Epithelial cell of proximal tubule (primary cell): ENCODE measurements around the gene MAPK4. TPM values are rescaled to one million over a fixed set of nuclear protein-coding genes. Genes with fewer than 3 reads are reported as not detected.

Experiments used
- DNase-seq: peaks from one replicate; pipeline ENCODE4 v3.0.0-alpha.2; 2011; ENCODE audit warnings: low read depth
- H3K4me3 ChIP-seq: 2 replicates; pipeline ENCODE4 v1.5.1; 2011; ENCODE audit warnings: low read depth, mild to moderate bottlenecking, low read length
- total RNA-seq: library from RNA; depleted of rRNA; stranded (reverse); fragments of >200 nt; gene quantifications from 2 replicates; pipeline ENCODE4 v1.2.3, GENCODE V29; 2015
- TF ChIP-seq, protein P1 (sequence below): conservative IDR thresholded peaks from 2 replicates; pipeline ENCODE4 v1.5.1; 2012; ENCODE audit warnings: low read depth, mild to moderate bottlenecking, low read length

Gene MAPK4
- total RNA-seq, 1 donor from 2014 or later = 1.3 TPM

- H3K4me3 ChIP-seq = no peak overlapping the region
- TF ChIP-seq, protein P1, sequence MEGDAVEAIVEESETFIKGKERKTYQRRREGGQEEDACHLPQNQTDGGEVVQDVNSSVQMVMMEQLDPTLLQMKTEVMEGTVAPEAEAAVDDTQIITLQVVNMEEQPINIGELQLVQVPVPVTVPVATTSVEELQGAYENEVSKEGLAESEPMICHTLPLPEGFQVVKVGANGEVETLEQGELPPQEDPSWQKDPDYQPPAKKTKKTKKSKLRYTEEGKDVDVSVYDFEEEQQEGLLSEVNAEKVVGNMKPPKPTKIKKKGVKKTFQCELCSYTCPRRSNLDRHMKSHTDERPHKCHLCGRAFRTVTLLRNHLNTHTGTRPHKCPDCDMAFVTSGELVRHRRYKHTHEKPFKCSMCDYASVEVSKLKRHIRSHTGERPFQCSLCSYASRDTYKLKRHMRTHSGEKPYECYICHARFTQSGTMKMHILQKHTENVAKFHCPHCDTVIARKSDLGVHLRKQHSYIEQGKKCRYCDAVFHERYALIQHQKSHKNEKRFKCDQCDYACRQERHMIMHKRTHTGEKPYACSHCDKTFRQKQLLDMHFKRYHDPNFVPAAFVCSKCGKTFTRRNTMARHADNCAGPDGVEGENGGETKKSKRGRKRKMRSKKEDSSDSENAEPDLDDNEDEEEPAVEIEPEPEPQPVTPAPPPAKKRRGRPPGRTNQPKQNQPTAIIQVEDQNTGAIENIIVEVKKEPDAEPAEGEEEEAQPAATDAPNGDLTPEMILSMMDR = no peak
- DNase-seq = no peak
Measured at GRCh38 chr18:50642439-50642838, 82.6 kb downstream of the MAPK4 start.

DNA sequence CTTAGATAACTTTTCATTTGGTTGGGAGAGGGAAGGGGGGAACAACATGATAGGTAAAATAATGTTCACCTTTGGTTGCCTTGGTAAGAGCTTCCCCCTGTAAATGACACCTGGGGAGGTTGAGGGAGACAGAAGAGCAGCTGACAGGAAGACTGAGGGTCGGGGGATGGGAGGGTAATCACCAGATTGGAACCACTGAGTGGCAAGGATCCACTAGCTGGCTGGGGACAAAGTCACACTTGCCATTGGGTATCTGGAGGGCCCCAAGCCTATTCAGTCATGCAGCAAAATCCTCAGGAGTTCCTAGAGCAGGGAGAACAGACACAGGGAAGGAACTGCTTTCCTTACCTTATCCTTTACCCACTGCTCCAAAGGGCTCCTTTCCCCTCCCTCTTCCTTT lies 84.3 kb downstream of the MAPK4 start:
- DNase-seq = no peak
- TF ChIP-seq, protein P1 = no peak
- no peak overlapping the region for H3K4me3 ChIP-seq

- DNase-seq = no peak
- TF ChIP-seq, protein P1 = peak; percentile 39
- H3K4me3 ChIP-seq = no peak overlapping the region
Measured at GRCh38 chr18:50644807-50645206, 84.9 kb downstream of the MAPK4 start.

GRCh38 chr18:50647237-50647636 lies 87.3 kb downstream of the MAPK4 start:
- H3K4me3 ChIP-seq = no peak overlapping the region
- no peak for DNase-seq
- TF ChIP-seq, protein P1 = no peak

DNA sequence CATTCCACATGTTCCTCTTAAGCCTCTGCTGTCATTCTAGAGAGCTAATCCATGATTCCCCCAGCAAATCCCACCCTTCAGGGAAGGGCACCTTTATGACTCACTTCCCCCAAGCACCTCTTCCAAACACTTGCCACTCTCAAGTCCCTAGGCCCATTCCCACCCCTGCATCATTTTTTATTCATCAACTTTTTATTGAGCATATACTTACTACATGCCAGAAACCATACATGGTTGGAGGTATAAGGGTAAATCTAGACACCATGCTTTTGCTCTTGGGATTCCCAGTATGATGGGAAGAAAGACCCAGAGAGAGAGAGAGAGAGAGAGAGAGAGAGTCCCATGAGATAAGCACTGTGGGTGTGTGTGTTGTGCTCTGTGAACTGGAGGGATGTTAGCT lies 87.9 kb downstream of the MAPK4 start:
- no peak overlapping the region for H3K4me3 ChIP-seq
- DNase-seq = no peak
- TF ChIP-seq, protein P1 = no peak

DNA sequence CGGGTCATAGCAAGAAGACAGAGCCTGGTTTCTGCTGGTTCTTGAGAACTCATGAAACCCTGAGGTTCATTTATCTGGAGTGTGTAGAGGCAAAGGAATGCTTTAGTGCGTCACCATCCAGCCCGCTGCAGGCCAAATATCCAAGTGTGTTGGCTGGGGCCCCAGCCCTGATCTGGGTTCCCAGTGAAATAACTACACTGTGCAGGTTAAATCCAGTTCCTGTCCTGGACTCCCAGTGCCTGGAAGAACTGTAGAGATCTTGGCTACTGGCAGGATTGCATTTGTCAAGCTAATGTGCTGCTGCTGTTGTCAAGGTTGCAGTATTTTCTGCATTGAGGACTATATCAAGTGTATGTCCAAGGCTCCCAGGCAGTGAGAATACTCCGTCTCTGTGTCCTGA lies 89.9 kb downstream of the MAPK4 start:
- DNase-seq = no peak
- H3K4me3 ChIP-seq = no peak overlapping the region
- TF ChIP-seq, protein P1 = no peak

DNA sequence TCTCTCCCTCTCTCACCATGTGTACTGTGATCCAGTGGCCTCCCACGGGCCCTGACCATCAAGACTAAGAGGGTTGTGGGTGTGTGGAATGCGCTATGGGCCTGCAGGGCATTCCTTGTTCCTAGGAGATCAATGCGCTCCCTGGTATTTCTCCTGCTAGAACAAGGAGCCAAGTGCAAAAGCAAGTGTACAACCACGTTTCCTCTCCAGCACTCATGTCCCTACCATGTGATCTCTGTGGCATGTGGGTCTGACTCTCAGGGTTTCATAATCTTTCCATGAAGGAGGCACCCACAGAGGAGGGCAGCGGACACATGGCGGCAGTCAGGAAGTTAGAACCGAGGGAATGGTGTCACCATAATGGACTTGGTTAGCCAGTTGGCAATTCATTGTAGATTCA lies 91.4 kb downstream of the MAPK4 start:
- DNase-seq = peak; percentile 10
- H3K4me3 ChIP-seq = no peak overlapping the region
- TF ChIP-seq, protein P1 = no peak
